NCI-H2081 treated with DMSO at 0.1 percent for 48 hours (cell line): ENCODE results near the gene SDHC.

ENCODE experiments used
- DNase-seq: peaks from one replicate; lab custom pipeline; 2025; lab: John Stamatoyannopoulos, UW

Gene SDHC

DNA sequence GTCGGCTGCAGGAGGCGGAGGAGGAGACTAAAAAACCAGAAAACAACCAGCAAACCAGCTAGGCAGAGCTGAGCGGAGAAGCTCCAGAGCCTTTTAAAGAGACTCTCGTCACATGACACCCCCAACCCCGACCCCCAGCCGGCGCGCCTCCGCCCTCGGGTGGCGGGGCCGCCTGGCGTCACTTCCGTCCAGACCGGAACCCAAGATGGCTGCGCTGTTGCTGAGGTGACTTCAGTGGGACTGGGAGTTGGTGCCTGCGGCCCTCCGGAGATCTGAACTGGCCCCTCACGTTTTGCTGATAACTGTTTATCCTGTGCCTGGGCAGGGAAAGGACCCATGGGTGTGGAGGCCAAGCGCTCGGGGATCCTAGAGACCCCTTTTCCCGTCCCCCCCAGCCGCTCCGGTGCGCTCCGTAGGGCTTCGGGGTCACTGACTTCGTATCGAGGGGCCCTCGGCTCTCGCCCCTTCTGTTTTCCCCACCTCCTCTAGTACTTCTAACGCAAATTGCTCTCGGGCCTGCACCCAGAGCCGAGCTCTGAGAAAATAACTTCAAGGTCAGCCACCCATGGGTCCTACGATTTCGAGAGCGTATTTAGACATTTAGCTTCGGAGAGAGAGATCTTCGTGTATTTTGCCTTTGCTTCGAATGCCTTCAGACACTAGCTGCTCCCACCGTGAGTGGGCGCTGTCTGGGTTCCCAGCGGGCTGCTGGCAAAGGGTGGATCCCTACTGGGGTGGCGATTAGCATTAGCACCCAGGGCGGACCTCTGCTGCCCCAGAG, at the start of gene SDHC:
Gene SDHC (plus strand): TSS at position 181 of the 781 bp plus-strand sequence. CDS start 25 bp downstream, at position 206.
- DNase-seq, result peak; percentile 51

- no peak for DNase-seq
These were observed 48.9 kb upstream of the SDHC start for GRCh38 chr1:161265305-161265704.

DNA sequence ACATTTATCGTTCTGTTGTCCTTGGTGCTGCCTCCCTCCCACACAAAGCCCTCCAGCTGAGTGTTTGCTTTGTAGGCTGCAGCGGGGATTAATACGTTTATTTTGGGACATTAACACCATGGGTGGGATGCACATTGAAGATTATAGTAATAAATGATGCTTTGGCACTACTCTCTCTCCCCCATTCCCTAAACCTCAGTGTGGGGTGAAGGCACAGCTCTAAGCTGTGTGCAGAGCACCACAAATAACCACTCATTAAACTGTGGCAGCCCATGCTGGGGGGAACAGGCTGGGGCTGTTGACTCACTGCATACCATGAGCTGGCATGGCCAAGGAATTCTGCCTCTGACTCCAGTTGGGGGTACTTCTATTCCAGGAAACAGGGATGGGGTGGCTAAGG, 48.0 kb upstream of the SDHC start:
- no peak for DNase-seq

- DNase-seq, result no peak
These were observed 47.3 kb upstream of the SDHC start for GRCh38 chr1:161266836-161267235.

DNA sequence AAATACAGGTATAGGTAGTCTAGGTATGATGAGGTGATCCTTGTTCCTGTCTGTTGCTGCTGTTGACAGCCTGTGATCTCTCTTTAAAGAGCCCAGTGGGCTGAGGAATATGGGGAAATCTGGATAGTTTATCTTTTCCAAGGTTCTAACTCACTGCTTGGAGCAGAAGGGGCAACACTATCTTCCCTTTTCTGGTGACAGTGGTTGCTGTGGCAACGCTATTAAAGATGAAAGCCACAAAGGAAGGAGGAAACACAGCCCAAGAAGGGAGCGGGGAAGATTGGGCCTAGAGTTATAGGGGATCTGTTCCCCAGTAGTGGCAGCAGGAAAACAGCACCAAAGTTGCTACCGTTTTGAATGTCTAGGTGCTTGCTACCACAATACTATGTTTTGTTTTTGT, 46.9 kb upstream of the SDHC start:
- DNase-seq, result no peak

GRCh38 chr1:161273402-161273801, 40.8 kb upstream of the SDHC start:
- DNase-seq, result no peak

GRCh38 chr1:161274874-161275273, 39.3 kb upstream of the SDHC start:
- DNase-seq, result no peak

DNA sequence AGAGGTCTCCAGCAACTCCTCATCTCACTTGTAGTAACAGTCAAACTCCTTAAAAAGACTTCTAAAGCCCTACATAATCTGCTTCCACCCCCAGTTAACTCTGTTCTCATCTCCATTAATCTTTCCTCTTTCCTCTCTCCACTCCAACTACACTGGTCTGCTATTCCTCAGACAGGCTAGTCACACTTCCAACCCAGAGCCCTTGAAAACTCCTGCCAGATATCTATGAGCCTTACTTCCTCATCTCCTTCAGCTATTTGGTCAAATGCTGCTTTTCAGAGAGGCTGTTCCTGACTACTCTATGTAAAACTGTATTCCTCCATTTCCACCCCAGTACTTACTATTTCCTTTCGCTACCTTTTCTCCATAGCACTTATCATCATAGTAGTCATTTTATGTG, 31.2 kb upstream of the SDHC start:
- DNase-seq, result no peak

- DNase-seq, result no peak
These were observed 29.1 kb upstream of the SDHC start for GRCh38 chr1:161285113-161285512.

- DNase-seq, result no peak
These were observed 28.7 kb upstream of the SDHC start for GRCh38 chr1:161285521-161285920.

DNA sequence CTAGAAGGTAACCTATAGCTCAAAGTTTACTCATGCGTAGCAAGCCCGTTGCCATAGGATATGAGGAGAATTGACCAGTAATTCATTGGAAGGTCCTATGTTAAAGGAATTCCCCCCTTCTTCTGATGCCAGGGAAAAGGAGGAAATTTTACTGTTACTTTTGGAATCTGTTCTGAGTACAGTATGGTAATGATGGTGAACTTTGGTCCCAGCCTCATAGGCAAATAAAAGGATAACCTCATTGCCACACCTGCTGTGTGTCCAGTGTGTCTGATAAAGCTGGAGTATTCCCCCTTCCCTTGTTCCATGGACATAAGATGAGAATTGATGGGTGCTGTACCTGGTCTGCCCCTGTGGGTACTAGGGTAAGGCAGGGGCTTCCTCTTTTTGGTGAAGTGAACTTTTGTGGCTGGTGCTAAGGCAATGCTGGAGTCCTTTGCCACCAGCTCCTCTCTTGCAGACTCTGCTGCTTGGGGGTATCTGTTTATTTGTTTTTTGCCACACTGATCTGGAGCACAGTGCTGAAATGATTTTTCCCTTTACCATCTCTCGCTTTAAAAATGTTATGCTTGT, 26.6 kb upstream of the SDHC start:
- no peak for DNase-seq

DNA sequence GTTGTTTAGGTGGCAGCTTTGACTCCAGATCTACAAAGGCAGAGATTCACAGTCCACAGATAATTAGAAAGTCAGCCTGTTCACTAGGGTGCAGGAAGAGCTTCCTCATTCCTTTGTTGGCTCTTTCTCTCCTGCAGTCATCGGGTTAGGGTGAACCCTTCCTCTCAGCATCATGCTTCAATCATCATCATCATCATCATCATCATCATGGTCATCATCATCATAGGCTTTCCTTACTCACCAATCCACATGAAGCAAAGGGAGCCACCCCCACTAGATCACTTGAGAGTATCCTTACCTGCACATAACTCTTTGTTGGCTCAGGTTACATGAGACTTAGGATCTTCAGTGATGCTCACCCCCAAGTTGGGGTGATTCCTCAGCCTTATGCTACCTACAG, 23.4 kb upstream of the SDHC start:
- DNase-seq, result no peak

DNA sequence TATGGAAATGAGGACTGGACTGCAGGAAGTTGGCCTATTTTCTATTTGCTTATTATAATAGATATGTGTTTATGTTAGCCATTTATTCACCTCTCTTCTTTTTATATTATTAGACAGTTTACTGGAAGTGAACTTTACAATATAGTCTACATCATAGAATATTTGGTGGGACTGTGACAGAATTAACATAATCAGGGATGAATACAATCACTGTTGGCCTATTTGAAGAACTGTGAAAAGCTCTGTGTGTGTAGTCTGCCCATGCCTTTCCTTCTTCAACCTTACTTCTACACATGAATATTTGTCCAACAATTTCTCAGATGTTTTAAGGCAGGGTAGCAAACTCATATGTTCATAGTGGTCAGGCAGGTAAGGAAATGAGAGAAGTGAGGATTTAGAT, 16.8 kb upstream of the SDHC start:
- no peak for DNase-seq

DNA sequence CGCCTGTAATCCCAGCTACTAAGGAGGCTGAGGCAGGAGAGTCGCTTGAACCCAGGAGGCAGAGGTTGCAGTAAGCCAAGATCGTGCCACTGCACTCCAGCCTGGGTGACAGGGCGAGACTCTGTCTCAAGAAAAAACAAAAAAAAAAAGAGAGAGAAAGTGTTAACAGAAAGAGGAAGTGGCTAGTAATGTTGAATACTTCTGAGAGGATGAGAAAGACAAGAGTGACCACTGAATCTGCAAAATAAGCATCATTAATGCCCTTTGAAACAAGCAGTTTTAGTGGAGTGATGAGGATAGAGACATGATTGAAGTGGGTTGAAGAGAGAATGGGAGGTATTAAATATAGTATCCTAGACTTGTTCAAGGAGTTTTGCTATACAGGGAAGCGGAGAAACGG, 16.1 kb upstream of the SDHC start:
- no peak for DNase-seq

DNA sequence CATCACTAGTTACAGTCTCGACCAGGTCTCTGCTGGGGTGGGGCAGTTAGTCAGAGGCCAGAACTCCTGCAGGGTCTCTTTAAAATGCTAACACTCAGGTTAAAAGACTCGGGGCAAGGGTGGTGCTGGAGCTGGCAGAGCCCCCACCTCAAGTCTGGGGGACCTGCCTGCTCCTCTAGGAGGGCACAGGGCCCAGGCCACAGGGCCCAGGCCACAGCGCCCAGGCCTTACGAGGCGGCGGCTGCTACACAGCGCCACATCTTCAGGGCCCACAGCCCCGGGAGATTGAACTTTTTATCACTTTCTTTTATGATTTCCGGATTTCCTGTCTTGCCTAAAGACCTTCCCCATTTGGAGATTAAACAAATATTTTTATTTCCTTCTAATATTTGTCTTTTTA, 14.8 kb upstream of the SDHC start:
- DNase-seq, result no peak

DNA sequence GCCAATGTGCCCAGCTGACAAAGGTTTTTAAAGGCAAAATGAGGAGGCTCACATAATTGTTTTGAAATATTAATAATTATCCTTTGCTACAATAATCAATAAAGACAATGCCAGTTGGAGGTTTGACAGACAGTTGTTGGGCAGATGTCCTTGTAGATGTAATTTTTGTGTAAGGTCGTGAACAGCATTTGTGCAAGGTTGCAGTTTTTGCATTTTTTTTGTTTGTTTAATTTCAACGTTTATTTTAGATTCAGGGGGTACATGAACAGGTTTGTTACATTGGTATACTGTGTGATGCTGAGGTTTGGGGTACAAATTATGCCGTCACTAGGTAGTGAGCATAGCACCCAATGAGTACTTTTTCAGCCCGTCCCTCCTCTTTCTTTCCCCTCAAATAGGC, 13.7 kb upstream of the SDHC start:
- no peak for DNase-seq

- DNase-seq, result no peak
These were observed 9.0 kb upstream of the SDHC start for GRCh38 chr1:161304927-161305866.

GRCh38 chr1:161305867-161306519, 8.2 kb upstream of the SDHC start:
- DNase-seq, result peak; percentile 30

- no peak for DNase-seq
These were observed 6.9 kb upstream of the SDHC start for GRCh38 chr1:161307230-161307768.

DNA sequence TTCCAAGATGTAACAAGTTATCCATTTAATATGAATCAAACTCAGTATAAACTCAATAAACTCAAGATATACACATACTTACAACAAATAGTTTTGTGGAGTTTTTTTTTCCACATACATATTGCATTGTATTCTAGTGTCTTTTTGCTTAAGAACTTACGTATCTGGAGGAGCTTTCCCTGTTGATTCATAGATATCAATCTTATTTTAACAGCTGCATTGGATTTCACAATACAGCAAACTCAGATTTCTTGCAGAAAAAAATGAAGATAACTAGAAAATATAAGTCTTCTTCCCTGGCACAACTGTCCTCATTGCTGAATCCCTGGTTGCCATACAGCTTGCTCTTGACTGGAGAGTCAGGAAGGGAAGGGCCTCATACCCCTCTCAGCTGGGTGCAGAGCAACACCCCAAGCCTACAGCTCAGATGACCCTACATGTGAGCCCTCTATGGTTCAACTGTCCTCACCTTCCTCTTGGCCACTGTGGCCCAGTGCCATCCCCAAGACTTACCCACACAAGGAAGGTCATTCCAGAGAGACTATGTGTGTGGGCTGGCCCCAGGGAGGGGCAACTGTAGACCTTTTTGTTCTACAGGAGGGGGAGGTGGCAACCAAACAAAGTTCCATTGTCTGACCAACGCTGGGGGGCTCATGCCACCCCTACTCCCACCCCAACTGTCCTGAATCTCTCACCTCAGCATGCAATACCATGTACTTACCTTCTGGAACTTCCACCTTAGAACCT, 6.1 kb upstream of the SDHC start:
- DNase-seq, result no peak

- no peak for DNase-seq
These were observed 4.3 kb upstream of the SDHC start, which contains the start of gene MPZ for GRCh38 chr1:161309868-161310267. Gene MPZ, minus strand, starts transcription at chr1:161309968. Its CDS starts 63 bp downstream, at chr1:161309905.
